Ascending aorta (tissue), 2 donors: ENCODE data around the gene SHMT1. TPM values are rescaled to one million over a fixed set of nuclear protein-coding genes. Genes with fewer than 3 reads are reported as not detected.

Experiments
- DNase-seq, 2 donors: peaks; one replicate each; pipeline ENCODE4 v3.0.0-alpha.2; 2019; ENCODE audit warnings: low spot score in 2 of 2
- H3K27ac ChIP-seq, 2 donors: fragments of 200-600 bp; sonication (generic); one replicate each; pipeline ENCODE4 v1.5.1; 2016 to 2017; ENCODE audit warnings: mild to moderate bottlenecking in 1 of 2
- H3K27me3 ChIP-seq: fragments of 200-600 bp; sonication (generic); one replicate; pipeline ENCODE4 v1.5.1; 2017
- H3K36me3 ChIP-seq, 2 donors: fragments of 200-600 bp; sonication (generic); one replicate each; pipeline ENCODE4 v1.5.1; 2016
- H3K4me1 ChIP-seq, 2 donors: fragments of 200-600 bp; sonication (generic); one replicate each; pipeline ENCODE4 v1.5.1; 2016 to 2017; ENCODE audit warnings: mild to moderate bottlenecking in 1 of 2
- H3K4me3 ChIP-seq, 2 donors: fragments of 200-600 bp; sonication (generic); one replicate each; pipeline ENCODE4 v1.5.1; 2016 to 2017; ENCODE audit warnings: mild to moderate bottlenecking in 1 of 2
- H3K9me3 ChIP-seq, 2 donors: fragments of 200-600 bp; sonication (generic); one replicate each; pipeline ENCODE4 v1.5.1; 2016
- CTCF ChIP-seq, 3 experiments: fragments of 200-600 bp in 2 of 3; fragments of 450-650 bp in 1 of 3; sonication (generic) in 2 of 3; IDR thresholded peaks; one replicate each; pipeline ENCODE4 v1.5.1; 2016 to 2019; ENCODE audit warnings: antibody characterized with exemption in 3 of 3, mild to moderate bottlenecking in 1 of 3, moderate library complexity in 1 of 3
- intact Hi-C: fragments of 100-400 bp; cut with DNase I; formaldehyde crosslinking; loops from one replicate; pipeline ENCODE4 v1.15.1; 2023
- total RNA-seq: library from RNA; depleted of rRNA; stranded (reverse); fragments of >200 nt; gene quantifications from one replicate; pipeline ENCODE4 v1.1.0, GENCODE V29; 2016

Gene SHMT1
- total RNA-seq, 1 donor from 2014 or later: 16.7 TPM

- Histone ChIP-seq H3K4me1 (peaks cover 9 to 38% of the 10 kb centered on the region in 2 donors), H3K4me3 (no peak overlapping the region), H3K27ac (no peak overlapping the region), H3K36me3 (peaks cover 36 to 57% of the 10 kb centered on the region in 2 donors), H3K27me3 (no peaks in the 10 kb centered on the region), H3K9me3 (no peaks in the 10 kb centered on the region)
- intact Hi-C loops: loop anchor here (5.0 kb wide), 1 partner anchor 43 kb away; the partner anchor contains the start of gene SHMT1
- TF ChIP-seq CTCF (IDR thresholded peaks at IDR 0.05): no peak
- no peak for DNase-seq
Measured at GRCh38 chr17:18318771-18319450, 44.4 kb downstream of the SHMT1 start.

- Histone ChIP-seq H3K9me3 (no peaks in the 10 kb centered on the region), H3K36me3 (peaks cover 28 to 49% of the 10 kb centered on the region in 2 donors), H3K4me1 (peaks cover 9 to 46% of the 10 kb centered on the region in 2 donors), H3K27ac (no peak overlapping the region), H3K4me3 (no peak overlapping the region), H3K27me3 (no peaks in the 10 kb centered on the region)
- TF ChIP-seq CTCF (IDR thresholded peaks at IDR 0.05): no peak
- intact Hi-C loops: loop anchor here (5.0 kb wide), 1 partner anchor 44 kb away; the partner anchor contains the start of gene SHMT1
- no peak for DNase-seq
Measured at GRCh38 chr17:18318117-18318516, 45.2 kb downstream of the SHMT1 start.

GRCh38 chr17:18315961-18316360 is 47.4 kb downstream of the SHMT1 start:
- Histone ChIP-seq H3K4me1 (peaks cover 9 to 50% of the 10 kb centered on the region in 2 donors), H3K9me3 (no peaks in the 10 kb centered on the region), H3K27me3 (no peaks in the 10 kb centered on the region), H3K4me3 (peak overlapping the region; percentile 79 to 83), H3K27ac (peak overlapping the region; percentile 81 to 92), H3K36me3 (peaks cover 18 to 34% of the 10 kb centered on the region in 2 donors)
- TF ChIP-seq CTCF (IDR thresholded peaks at IDR 0.05): no peak
- DNase-seq: no peak
- intact Hi-C loops: loop anchor here (5.0 kb wide), 1 partner anchor 46 kb away; the partner anchor contains the start of gene SHMT1

GRCh38 chr17:18315562-18315922 is 47.8 kb downstream of the SHMT1 start:
- intact Hi-C loops: loop anchor here (5.0 kb wide), 1 partner anchor 47 kb away; the partner anchor contains the start of gene SHMT1
- Histone ChIP-seq H3K27me3 (no peaks in the 10 kb centered on the region), H3K36me3 (peaks cover 18 to 30% of the 10 kb centered on the region in 2 donors), H3K9me3 (no peaks in the 10 kb centered on the region), H3K27ac (peak overlapping the region; percentile 81 to 92), H3K4me1 (peaks cover 9 to 50% of the 10 kb centered on the region in 2 donors), H3K4me3 (peak overlapping the region; percentile 79 to 83)
- no peak for TF ChIP-seq CTCF (IDR thresholded peaks at IDR 0.05)
- no peak for DNase-seq

GRCh38 chr17:18314731-18315561 is 48.4 kb downstream of the SHMT1 start, which contains the start of the genes SMCR8 and TOP3A:
Gene SMCR8, plus strand, starts transcription at chr17:18315293. Its CDS starts 497 bp downstream, at chr17:18315790.
Gene TOP3A, minus strand, starts transcription at chr17:18314994. Its CDS starts 216 bp downstream, at chr17:18314778.
- Histone ChIP-seq H3K9me3 (no peaks in the 10 kb centered on the region), H3K27me3 (no peaks in the 10 kb centered on the region), H3K4me1 (peaks cover 9 to 46% of the 10 kb centered on the region in 2 donors), H3K36me3 (peaks cover 18 to 24% of the 10 kb centered on the region in 2 donors), H3K27ac (peak within 1 kb of the TSS; percentile 81 to 92), H3K4me3 (peak within 1 kb of the TSS; percentile 79 to 83)
- intact Hi-C loops: loop anchor here (5.0 kb wide), 3 partner anchors 47 to 88 kb away; partner anchors contain the start of genes LLGL1 and SHMT1
- DNase-seq: peak; percentile 96 to 99
- TF ChIP-seq CTCF (IDR thresholded peaks at IDR 0.05): no peak
